GM18951 (cell line): ENCODE results near the gene WDR27.
"Not testable (repeated sequence)": the region's sequence is repeated elsewhere in the genome, so short reads cannot be mapped to it uniquely, and the experiment has no call there.

Experiments used
- POLR2A ChIP-seq: IDR thresholded peaks from 4 replicates; pipeline ENCODE4 v1.6.1; 2011; ENCODE audit warnings: mild to moderate bottlenecking; ENCODE audit not compliant: insufficient read length, insufficient read depth; ENCODE audit errors: extremely low read depth
- in situ Hi-C: fragments of 300-500 bp; cut with MboI; formaldehyde crosslinking; loops from one replicate; pipeline ENCODE4 v1.12.0; 2022; ENCODE audit warnings: low sequenced_read_pairs, mixed read lengths, inconsistent platforms; ENCODE audit not compliant: unreplicated experiment

Gene WDR27

DNA sequence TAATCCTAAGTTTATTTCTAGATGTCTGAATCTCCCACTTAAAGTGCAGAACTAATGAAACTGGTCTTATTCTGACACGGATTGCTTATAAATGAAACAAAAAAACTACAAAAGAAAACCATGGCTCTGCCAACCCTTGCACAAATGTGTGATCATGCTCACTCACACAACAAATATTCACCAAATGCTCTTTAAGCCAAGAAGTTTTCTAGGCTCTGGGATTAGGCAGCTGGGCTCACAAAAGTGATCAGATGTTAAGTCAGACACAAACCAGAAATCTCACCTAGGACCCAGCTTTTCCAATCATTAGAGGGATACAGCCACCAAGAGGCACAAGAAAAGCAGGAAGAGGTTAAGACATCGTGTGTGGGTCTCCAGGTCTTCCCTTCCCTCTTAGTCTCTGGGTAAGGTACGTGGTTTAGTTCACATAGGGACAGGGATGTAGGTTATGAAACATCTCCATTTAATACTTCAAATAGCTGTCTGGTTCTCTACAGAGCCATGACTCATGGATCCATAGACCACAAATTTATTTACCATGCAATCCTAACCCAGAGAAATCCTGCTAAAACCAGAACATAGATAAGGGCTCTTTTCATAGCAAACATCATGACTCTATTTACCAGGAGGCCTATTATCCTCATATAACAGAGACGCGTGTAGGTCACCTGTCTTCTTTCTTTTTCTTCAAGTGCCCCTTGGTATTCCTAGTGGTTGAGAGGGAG is 165.2 kb downstream of the WDR27 start:
- in situ Hi-C loops: no loop called here
- TF ChIP-seq POLR2A: no peak

DNA sequence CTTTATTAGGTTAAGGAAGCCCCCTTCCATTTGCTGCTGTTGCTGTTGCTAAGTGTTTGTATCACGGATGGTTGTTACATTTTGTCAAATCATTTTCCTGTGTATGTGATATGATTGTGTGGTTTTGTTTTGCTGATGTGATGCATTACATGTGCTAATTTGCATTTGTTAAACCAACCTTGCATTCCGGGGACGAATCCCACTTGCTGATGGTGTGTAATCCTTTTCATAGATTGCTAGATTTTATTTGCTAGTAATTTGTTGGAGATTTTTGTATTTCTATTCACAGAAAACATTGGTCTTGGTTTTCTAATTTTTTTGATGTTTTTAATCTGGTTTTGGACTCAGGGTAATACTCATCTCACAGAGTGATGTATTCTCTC is 167.8 kb downstream of the WDR27 start:
- in situ Hi-C loops: no loop called here
- no peak for TF ChIP-seq POLR2A

DNA sequence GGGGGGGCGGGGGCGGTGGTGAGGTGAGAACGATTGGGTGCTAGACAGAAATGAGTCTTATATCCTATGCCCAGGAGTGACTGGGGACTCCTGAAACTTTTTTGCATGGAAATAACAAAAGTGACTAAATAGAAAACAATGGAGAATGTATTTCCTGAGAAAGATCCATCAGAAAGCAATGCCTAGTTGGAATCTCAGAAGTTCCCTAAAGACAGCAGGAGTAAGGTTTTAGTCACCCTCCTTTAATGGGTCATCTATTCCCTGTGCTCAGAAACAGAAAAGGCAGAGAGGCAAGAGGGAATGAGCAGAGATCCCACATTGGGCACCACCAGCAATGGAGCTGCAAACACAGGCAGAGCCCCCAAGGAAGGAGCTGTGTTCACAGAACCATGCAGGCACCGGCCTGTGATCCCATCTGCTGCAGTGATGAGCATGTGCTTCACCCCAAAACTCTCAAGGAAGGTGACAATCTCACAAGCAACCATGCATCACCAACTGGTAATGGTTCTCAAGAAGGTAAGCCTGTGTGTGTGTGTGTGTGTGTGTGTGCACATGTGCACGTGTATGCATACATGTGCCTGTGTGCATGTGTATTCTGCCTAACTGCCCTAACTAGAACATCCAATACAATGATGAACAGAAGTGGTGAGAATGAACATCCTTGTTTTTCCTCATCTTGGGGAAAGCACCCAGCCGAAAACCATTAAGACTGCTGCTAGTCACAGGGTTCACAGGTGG is 168.4 kb downstream of the WDR27 start:
- in situ Hi-C loops: no loop called here
- no peak for TF ChIP-seq POLR2A

DNA sequence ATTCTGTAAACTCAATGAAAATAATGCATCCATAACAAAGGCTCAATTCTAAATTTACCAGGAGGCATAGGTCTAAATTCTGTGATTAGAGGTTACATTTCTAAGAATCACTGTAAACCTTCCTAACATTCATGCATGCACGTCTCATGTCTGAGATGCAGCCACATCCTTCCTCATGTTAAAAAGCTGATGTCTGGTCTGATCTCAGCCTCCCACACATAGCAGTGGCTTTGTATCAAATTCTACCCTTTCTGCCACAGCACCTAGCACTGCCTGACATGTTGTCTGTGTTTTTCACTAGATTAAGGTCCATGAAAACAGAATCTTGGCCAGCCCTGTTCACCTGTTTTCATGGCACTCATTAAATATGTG is 171.1 kb downstream of the WDR27 start:
- TF ChIP-seq POLR2A: no peak
- in situ Hi-C loops: no loop called here

DNA sequence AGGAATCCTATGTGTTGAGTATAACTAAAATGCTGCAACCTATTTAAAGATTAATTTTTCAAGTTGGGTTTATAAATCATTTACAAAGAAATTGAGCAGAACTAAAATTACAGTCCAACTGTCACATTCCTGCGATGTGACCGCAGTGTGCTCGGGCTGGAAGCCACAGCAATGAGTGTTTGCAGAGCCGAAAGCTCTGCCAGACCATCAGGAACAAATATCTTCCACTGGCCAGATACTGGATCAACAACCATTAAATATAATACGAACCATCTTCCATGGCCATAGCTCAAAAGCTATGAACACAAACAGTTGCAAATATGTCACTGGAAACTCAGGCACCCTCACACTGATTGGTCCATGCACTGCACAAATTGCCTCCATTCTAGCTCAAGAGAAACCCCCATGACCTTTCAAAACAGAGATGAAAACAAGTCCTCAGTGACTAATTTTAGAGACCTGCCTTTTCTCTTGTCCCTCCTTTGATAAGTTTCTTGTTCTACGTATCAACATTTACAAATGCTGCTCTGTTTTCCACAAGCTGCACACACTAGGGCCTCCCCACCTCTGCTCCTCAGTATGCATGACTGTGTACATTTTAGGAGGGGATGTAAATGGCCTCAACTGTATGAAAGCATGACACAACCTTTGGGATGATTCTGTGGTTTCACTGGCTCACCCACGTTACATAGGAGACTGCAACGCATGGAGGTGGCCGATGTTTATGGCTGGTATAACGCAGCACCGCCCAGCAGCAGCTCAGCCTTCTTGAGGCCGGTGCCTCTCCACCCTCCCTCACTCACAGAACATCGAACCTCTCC is 171.7 kb downstream of the WDR27 start:
- in situ Hi-C loops: no loop called here
- TF ChIP-seq POLR2A: no peak

DNA sequence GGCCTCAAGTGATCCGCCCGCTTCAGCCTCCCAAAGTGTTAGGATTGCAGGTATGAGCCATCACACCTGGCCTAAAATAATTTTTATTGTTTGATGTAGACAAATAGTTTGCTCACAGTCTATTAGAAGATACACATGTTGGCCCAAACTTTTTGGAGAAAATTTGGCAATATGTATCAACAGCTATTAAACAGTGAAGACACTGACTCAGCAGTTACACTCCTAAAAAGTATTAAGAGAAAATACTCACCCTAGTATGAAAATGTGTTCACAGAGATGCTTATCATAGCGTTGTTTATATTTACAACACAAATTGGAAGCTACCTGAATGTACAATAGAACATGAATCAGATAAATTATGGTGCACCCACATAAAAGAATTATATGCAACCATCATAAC is 173.1 kb downstream of the WDR27 start:
- in situ Hi-C loops: no loop called here
- no peak for TF ChIP-seq POLR2A

DNA sequence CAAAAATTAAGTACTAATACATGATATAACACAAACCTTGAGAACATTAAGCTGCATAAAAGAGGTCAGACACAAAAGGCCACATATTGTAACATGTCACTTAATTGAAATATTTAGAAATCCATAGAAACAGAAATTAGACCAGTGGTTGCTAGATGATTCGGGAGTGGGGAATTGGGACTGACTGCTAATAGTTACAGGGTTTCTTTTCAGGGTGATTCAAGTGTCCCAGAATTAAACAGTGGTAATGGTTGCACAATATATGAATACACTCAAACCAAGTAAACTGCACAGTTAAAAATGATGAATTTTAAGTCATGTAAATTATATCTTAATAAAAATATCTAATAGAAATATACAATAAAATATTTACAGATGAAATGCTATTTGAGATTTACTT is 174.5 kb downstream of the WDR27 start:
- TF ChIP-seq POLR2A: no peak
- in situ Hi-C loops: no loop called here

DNA sequence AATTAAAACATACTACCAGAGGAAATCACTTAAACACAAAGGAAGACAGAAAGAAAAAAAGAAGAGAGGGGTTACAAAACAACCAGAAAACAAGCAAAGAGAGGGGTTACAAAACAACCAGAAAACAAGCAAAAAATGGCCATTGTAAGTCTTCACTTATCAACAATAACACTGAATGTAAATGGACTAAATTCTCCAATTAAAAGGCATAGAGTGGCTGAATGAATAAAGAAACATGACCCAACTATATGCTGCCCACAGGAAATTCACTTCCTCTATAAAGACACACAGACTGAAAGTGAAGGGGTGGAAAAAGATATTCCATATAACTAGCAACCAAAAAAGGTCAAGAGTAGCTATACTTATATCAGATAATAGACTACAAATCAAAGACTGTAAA is 180.0 kb downstream of the WDR27 start:
- in situ Hi-C loops: no loop called here
- no peak for TF ChIP-seq POLR2A

DNA sequence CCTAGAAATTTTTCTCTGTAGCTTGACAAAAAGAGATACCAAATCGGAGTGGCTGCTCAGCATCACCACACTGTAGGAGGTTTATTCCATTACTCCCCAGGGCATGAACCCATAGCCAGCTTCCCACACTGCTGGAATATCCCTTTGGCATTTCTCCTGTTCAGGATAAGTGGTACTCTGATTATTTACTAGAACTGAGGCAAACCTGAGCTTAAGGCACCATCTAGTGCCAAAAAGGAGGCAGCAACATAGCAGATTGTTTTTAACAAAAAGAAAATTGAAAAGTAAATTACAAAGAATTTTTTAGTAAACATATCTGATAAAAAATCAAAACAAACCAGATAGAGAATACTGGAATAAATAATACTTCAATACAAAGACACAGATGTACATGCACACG is 181.7 kb downstream of the WDR27 start:
- no peak for TF ChIP-seq POLR2A

DNA sequence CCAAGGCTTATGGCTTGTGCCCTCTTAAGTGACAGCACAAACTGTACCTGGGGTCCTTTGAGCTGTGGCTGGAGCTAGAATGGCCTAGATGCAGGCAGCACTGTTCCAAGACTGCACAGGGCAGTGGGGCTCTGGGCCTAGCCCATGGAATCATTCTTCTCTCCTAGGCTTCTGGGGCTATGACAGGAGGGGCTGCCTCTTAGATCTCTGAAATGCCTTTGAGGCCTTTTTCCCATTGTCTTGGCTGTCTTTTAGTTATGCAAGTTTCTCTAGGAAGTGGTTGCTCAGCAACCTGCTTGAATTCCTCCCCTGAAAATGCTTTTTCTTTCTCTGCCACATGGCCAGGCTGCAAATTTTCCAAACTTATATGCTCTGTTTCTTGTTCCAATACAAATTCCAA is 183.4 kb downstream of the WDR27 start:
- in situ Hi-C loops: no loop called here

More for the DNA sequence above, 181.7 kb downstream of the WDR27 start:
- in situ Hi-C loops: no loop called here

DNA sequence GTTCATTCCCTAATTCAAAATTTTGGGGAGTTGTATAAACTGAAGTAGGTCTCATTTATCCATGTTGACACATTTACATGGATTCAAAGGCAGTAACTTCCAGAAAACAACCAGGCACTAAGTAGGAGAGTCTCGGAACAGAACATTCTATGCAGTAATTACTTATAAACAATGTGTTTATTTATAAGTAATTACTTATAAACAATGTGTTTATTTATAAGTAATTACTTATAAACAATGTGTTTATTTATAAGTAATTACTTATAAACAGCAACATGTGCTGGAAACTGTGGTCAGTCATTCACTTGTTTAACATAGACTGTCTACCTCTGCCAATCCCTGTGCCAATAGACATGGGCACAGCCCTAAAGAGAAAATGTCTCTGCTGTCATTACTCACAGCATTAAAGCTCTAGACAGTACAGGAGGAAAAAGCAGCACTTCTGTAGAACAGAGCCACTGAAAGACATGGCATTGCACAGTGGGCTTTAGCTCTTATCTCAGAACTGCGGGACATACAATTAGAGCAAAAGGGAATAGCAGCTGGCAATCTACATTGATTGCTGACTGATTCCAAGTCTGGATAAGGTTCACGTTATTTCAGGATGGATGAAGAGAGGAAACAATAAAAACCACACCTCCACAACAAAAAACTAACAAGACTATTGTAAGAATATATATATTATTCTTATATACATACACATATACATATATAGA is 188.2 kb downstream of the WDR27 start:
- in situ Hi-C loops: no loop called here
- no peak for TF ChIP-seq POLR2A

More for the DNA sequence above, 183.4 kb downstream of the WDR27 start:
- no peak for TF ChIP-seq POLR2A

DNA sequence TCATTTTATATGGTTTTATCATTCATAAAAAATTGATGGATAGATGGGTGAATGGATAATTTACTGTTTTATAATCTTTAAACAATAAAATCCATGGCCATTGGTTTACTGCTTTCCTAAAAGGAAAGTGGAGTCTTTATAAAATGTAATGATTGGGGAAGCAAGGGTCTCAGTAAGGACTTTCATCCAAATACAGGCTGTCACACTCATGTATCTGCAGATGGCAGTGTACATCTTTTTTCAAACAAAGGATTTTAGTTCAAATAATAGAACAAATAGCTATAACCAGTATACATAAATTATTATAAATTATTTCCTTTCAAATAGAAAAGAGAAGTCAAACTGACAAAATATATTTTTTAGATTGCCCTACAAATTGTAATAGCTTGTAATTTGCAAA is 190.0 kb downstream of the WDR27 start:
- in situ Hi-C loops: not testable (repeated sequence)

DNA sequence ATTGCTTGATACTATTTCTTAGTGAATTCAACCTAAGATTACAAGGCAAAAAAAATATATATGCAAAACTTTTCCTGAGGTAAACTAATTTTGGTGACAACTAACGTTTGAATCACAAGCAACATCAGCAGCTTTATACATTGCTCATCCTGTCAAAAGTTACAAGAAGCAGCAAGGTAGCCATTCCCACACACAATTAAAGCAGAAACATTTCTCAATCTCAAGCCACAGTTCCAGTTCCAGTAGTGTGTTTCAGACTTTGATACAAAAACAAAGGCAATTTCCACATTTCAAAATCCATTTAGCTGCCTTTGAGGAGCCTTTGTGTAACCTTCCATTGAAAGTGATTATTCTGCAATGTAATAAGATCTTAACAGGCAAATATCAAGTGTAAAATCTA is 191.0 kb downstream of the WDR27 start:
- TF ChIP-seq POLR2A: no peak
- in situ Hi-C loops: no loop called here
